HEK293 (cell line): Measurements from ENCODE around the gene PYY.

Experiments used
- HOXD13 ChIP-seq: sonication (generic); formaldehyde crosslinking; IDR thresholded peaks from 2 replicates; pipeline ENCODE4 v1.8.0; 2022; ENCODE audit warnings: missing genetic modification reagents, borderline replicate concordance
- TCF7L2 ChIP-seq: IDR thresholded peaks from 2 replicates; pipeline ENCODE4 v1.6.1; 2011; ENCODE audit warnings: low read depth, mild to moderate bottlenecking, inconsistent platforms, low read length, moderate library complexity, borderline replicate concordance
- TF ChIP-seq, protein P1 (sequence below): fragments of 450-650 bp; formaldehyde crosslinking; IDR thresholded peaks from 2 replicates; pipeline ENCODE4 v1.5.1; 2016; ENCODE audit warnings: missing biosample characterization, missing genetic modification characterization

DNA sequence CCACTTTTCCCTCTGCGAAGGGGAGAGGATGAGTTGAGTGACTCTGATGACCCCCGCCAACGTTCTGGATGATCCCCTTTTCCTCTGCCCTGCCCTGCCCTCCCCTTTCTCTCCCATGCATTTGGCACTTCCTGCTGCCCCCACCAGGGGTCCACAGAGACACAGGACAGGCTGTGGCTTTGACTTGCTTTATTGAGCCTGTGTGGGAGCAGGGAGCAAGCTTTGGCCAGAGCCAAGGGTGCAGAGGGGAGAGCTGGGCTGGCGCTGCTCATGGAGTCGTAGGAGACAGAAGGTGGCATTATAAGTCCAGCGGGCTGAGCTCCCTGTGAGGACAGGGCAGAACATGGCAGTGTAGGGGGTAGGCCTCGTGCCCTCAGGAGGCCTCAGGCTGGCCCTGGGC lies 13.1 kb downstream of the PYY start:
- TF ChIP-seq HOXD13 (no peak), TCF7L2 (no peak)
- TF ChIP-seq, protein P1, sequence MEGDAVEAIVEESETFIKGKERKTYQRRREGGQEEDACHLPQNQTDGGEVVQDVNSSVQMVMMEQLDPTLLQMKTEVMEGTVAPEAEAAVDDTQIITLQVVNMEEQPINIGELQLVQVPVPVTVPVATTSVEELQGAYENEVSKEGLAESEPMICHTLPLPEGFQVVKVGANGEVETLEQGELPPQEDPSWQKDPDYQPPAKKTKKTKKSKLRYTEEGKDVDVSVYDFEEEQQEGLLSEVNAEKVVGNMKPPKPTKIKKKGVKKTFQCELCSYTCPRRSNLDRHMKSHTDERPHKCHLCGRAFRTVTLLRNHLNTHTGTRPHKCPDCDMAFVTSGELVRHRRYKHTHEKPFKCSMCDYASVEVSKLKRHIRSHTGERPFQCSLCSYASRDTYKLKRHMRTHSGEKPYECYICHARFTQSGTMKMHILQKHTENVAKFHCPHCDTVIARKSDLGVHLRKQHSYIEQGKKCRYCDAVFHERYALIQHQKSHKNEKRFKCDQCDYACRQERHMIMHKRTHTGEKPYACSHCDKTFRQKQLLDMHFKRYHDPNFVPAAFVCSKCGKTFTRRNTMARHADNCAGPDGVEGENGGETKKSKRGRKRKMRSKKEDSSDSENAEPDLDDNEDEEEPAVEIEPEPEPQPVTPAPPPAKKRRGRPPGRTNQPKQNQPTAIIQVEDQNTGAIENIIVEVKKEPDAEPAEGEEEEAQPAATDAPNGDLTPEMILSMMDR (tag by site-specific recombination): peak; percentile 68
